K562 (cell line): Measurements from ENCODE around the gene ZNF106. TPM values are rescaled to one million over a fixed set of nuclear protein-coding genes. Genes with fewer than 3 reads are reported as not detected.

ENCODE experiments used
- ATAC-seq: fragments of 200-7000 bp; cut with Tn5 transposase; 3 replicates; pipeline ENCODE4 v1.9.1; 2020; ENCODE audit warnings: moderate library complexity
- BruUV-seq: library from RNA; stranded (reverse); fragments of 400-500 nt; replicated peaks from 2 replicates; lab custom pipeline; 2021; lab: Mats Ljungman, UMichigan
- CTCF ChIA-PET: fragments of 300-600 bp; formaldehyde crosslinking; extraction: SDS; loops from one replicate; lab custom pipeline; 2021; ENCODE audit warnings: low intra/inter-chr PET ratio; lab: Yijun Ruan, JAX
- POLR2A ChIA-PET: fragments of 300-600, 350-650 bp; sonication (Branson Sonifier 250); formaldehyde crosslinking; extraction: SDS; loops from one replicate; lab custom pipeline; 2021; ENCODE audit warnings: antibody characterized with exemption, inconsistent platforms; lab: Yijun Ruan, JAX
- DNase-seq, 4 experiments: peaks; one replicate each; pipeline versions ENCODE4 v3.0.0 to v3.0.0-alpha.2; 2011 to 2018; ENCODE audit warnings: low spot score in 3 of 4, mixed read lengths in 3 of 4; ENCODE audit errors: extremely low read depth in 1 of 4
- FAIRE-seq: peaks from 2 replicates; lab custom pipeline; 2011; peaks lifted over from hg19 to GRCh38; lab: Jason Lieb, UNC
- H2AFZ ChIP-seq: 2 replicates; pipeline ENCODE4 v1.6.0; 2011; ENCODE audit warnings: low read depth, low read length, control low read depth, inconsistent platforms
- H3K27ac ChIP-seq: fragments of 200-600 bp; 3 replicates; pipeline ENCODE4 v1.8.0; 2011; ENCODE audit warnings: low read depth, mild to moderate bottlenecking, control low read depth, inconsistent platforms, low read length, moderate library complexity, mixed read lengths; ENCODE audit errors: extremely low read depth
- H3K27me3 ChIP-seq, 2 experiments: fragments of 300-600 bp in 1 of 2; 2 replicates in 1 of 2; 3 replicates in 1 of 2; pipeline versions ENCODE4 v1.6.0 to v1.8.0; 2011; ENCODE audit warnings: inconsistent platforms in 2 of 2, low read length in 2 of 2, mild to moderate bottlenecking in 1 of 2, mixed read lengths in 1 of 2, moderate library complexity in 1 of 2; ENCODE audit not compliant: control insufficient read depth in 2 of 2, insufficient read depth in 2 of 2
- H3K36me3 ChIP-seq: fragments of 300-600 bp; 3 replicates; pipeline ENCODE4 v1.8.0; 2011; ENCODE audit warnings: mild to moderate bottlenecking, low read length, inconsistent platforms; ENCODE audit not compliant: control insufficient read depth, insufficient read depth
- H3K4me1 ChIP-seq, 2 experiments: fragments of 200-600 bp in 1 of 2; replicated peaks in 1 of 2; 2 replicates in 1 of 2; 3 replicates in 1 of 2; pipeline versions ENCODE4 v1.5.1 to v1.8.0; 2011; ENCODE audit warnings: inconsistent platforms in 2 of 2, low read length in 2 of 2, mild to moderate bottlenecking in 1 of 2, mixed read lengths in 1 of 2, moderate library complexity in 1 of 2; ENCODE audit not compliant: control insufficient read depth in 2 of 2, insufficient read depth in 2 of 2
- H3K4me2 ChIP-seq: 2 replicates; pipeline ENCODE4 v1.6.1; 2011; ENCODE audit warnings: low read length, control low read depth, inconsistent platforms, mixed read lengths; ENCODE audit not compliant: insufficient read depth
- H3K4me3 ChIP-seq: fragments of 200-600 bp; sonication (generic), shearing (Covaris generic); 2 replicates; pipeline ENCODE4 v1.5.1; 2016; ENCODE audit warnings: control low read depth, inconsistent platforms
- H3K79me2 ChIP-seq: fragments of 200-600 bp; 3 replicates; pipeline ENCODE4 v1.8.0; 2011; ENCODE audit warnings: low read length, inconsistent platforms; ENCODE audit not compliant: control insufficient read depth, insufficient read depth
- H3K9ac ChIP-seq, 2 experiments: 2 replicates each; pipeline versions ENCODE4 v1.6.0 to v1.6.1; 2011; ENCODE audit warnings: low read depth in 2 of 2, low read length in 2 of 2, control low read depth in 1 of 2, inconsistent platforms in 1 of 2, mild to moderate bottlenecking in 1 of 2, mixed read lengths in 1 of 2; ENCODE audit not compliant: insufficient read depth in 1 of 2
- H3K9me1 ChIP-seq: one replicate; pipeline ENCODE4 v1.6.0; 2011; ENCODE audit warnings: inconsistent platforms, mild to moderate bottlenecking, low read length, moderate library complexity; ENCODE audit not compliant: control insufficient read depth, insufficient read depth
- H3K9me3 ChIP-seq: replicated peaks from 2 replicates; pipeline ENCODE4 v1.5.1; 2011; ENCODE audit warnings: low read depth, low read length, inconsistent platforms; ENCODE audit not compliant: control insufficient read depth, insufficient read depth
- H4K20me1 ChIP-seq: replicated peaks from 2 replicates; pipeline ENCODE4 v1.6.1; 2011; ENCODE audit warnings: low read length, inconsistent platforms, mixed read lengths; ENCODE audit not compliant: control insufficient read depth, insufficient read depth
- E2F4 ChIP-seq: sonication (generic); formaldehyde crosslinking; IDR thresholded peaks from 2 replicates; pipeline ENCODE4 v1.8.0; 2022; ENCODE audit warnings: mild to moderate bottlenecking, low read depth, missing genetic modification reagents
- FIP1L1 ChIP-seq: fragments of 200-400 bp; formaldehyde crosslinking; IDR thresholded peaks from 2 replicates; pipeline ENCODE4 v1.6.1; 2018; ENCODE audit warnings: mild to moderate bottlenecking, low read depth, low read length; ENCODE audit not compliant: poor library complexity, severe bottlenecking
- FUS ChIP-seq: fragments of 200-400 bp; formaldehyde crosslinking; optimal IDR thresholded peaks from 2 replicates; pipeline ENCODE3; 2017; ENCODE audit warnings: low read depth, low read length
- HDAC6 ChIP-seq: IDR thresholded peaks from 2 replicates; pipeline ENCODE4 v1.6.1; 2012; ENCODE audit warnings: low read depth, mild to moderate bottlenecking, control low read depth, inconsistent platforms, low read length, moderate library complexity
- NKRF ChIP-seq: fragments of 450-650 bp; IDR thresholded peaks from 2 replicates; pipeline ENCODE4 v1.6.1; 2016; ENCODE audit warnings: borderline replicate concordance
- RBFOX2 ChIP-seq: fragments of 200-400 bp; formaldehyde crosslinking; IDR thresholded peaks from 2 replicates; pipeline ENCODE4 v1.6.1; 2017; ENCODE audit warnings: low read depth, mild to moderate bottlenecking, low read length, moderate library complexity
- SMAD3 ChIP-seq: fragments of 450-650 bp; formaldehyde crosslinking; conservative IDR thresholded peaks from 2 replicates; pipeline ENCODE4 v1.4.0; 2020; ENCODE audit warnings: mild to moderate bottlenecking
- SNIP1 ChIP-seq: fragments of 450-650 bp; IDR thresholded peaks from 2 replicates; pipeline ENCODE4 v1.7.1; 2017; ENCODE audit warnings: low read depth, mild to moderate bottlenecking
- SPI1 ChIP-seq: IDR thresholded peaks from 2 replicates; pipeline ENCODE4 v1.6.1; 2011; ENCODE audit warnings: low read depth, low read length, control low read depth, borderline replicate concordance
- TRIM28 ChIP-seq: fragments of 450-650 bp; IDR thresholded peaks from 2 replicates; pipeline ENCODE4 v1.6.1; 2017
- YBX1 ChIP-seq: fragments of 450-650 bp; IDR thresholded peaks from 2 replicates; pipeline ENCODE4 v1.7.1; 2016; ENCODE audit warnings: mild to moderate bottlenecking
- ZBTB34 ChIP-seq: fragments of 250-450 bp; sonication (Bioruptor Pico); IDR thresholded peaks from 2 replicates; pipeline ENCODE4 v1.8.0; 2021; ENCODE audit warnings: mild to moderate bottlenecking, moderate library complexity
- ZFX ChIP-seq: sonication (generic); formaldehyde crosslinking; IDR thresholded peaks from 2 replicates; pipeline ENCODE4 v1.8.0; 2022; ENCODE audit warnings: mild to moderate bottlenecking, missing genetic modification reagents, moderate library complexity
- ZNF121 ChIP-seq: sonication (generic); formaldehyde crosslinking; conservative IDR thresholded peaks from 2 replicates; pipeline ENCODE4 v1.8.0; 2022; ENCODE audit warnings: missing genetic modification reagents
- ZNF780A ChIP-seq: fragments of 250-450 bp; sonication (Bioruptor Pico); IDR thresholded peaks from 2 replicates; pipeline ENCODE4 v1.5.0; 2021; ENCODE audit warnings: mild to moderate bottlenecking
- WGBS: fragments of 100-300 bp; shearing (Covaris generic); methylation state at CpG from one replicate; pipeline ENCODE4 v1.1.6; 2016; ENCODE audit warnings: low coverage, mixed read lengths; ENCODE audit not compliant: insufficient coverage; ENCODE audit errors: missing lambda C conversion rate; 5-methylcytosine and 5-hydroxymethylcytosine counted together
- in situ Hi-C: fragments of 300-500 bp; cut with MboI; formaldehyde crosslinking; loops from 4 replicates; pipeline ENCODE4 v1.15.0; 2018; ENCODE audit warnings: inconsistent platforms, mixed read lengths
- intact Hi-C: fragments of 100-400 bp; cut with micrococcal nuclease; formaldehyde crosslinking; loops from 2 replicates; pipeline ENCODE4 v1.14.2; 2022
- polyA plus RNA-seq, 8 experiments: library from polyadenylated mRNA; depleted of rRNA in 4 of 8; stranded (reverse) in 5 of 8; unstranded in 3 of 8; fragments of >200 nt; fragmentation: Nextera tagmentation in 2 of 8; fragmentation: Illumina TruSeq in 1 of 8; extraction: Ambion mirVana in 2 of 8; extraction: Trizol in 1 of 8; gene quantifications; 2 replicates each; pipeline versions ENCODE4 v1.2.1 to v1.2.3, GENCODE V29; 2011 to 2014; ENCODE audit warnings: inconsistent platforms in 1 of 8, missing spikeins in 1 of 8
- total RNA-seq, 7 experiments: library from RNA; depleted of rRNA in 6 of 7; stranded (reverse); fragments of >200 nt in 6 of 7; fragmentation: Illumina TruSeq in 2 of 7; extraction: Trizol in 2 of 7; gene quantifications; 2 replicates each; pipeline versions ENCODE4 v1.2.1 to v1.2.3, GENCODE V29; 2011 to 2021; ENCODE audit warnings: low replicate concordance in 1 of 7

ZNF106 gene
- total and polyA plus RNA-seq, 9 of the 15 experiments (the other 6 are each of a cell fraction or from before 2014, with no cell fraction given): 14.4 to 55.3 (median 33.7) TPM

- no peak for TF ChIP-seq SNIP1
- TF ChIP-seq HDAC6: no peak
- TF ChIP-seq E2F4 (CRISPR knock-in tag): no peak
- TF ChIP-seq ZFX (CRISPR knock-in tag): no peak
- TF ChIP-seq FUS: no peak
- TF ChIP-seq SMAD3 (CRISPR knock-in tag): no peak
- TF ChIP-seq FIP1L1: no peak
These were observed 13.7 kb upstream of the ZNF106 start (continued) for GRCh38 chr15:42504631-42505030.

- Histone ChIP-seq H3K4me3 (no peak overlapping the region), H3K27me3 (no peaks in the 10 kb centered on the region), H3K36me3 (peaks cover 12% of the 10 kb centered on the region), H3K9me3 (no peaks in the 10 kb centered on the region), H3K9me1 (no peaks in the 10 kb centered on the region), H3K27ac (no peak overlapping the region), H3K4me2 (no peak overlapping the region), H3K79me2 (peaks cover 74% of the 10 kb centered on the region), H3K4me1 (peaks cover 22 to 32% of the 10 kb centered on the region in 2 experiments), H4K20me1 (no peaks in the 10 kb centered on the region), H3K9ac (no peak overlapping the region), H2AFZ (no peak overlapping the region)
- ChIA-PET CTCF (no interaction called here), POLR2A (interaction anchor here (3.1 kb wide), 1 partner anchor 9 kb away, joined by 13 read pairs; the partner anchor contains the start of gene SNAP23)
- BruUV-seq: no TSS peak
- ATAC-seq (no peak), FAIRE-seq (no peak), DNase-seq (no peak)
- intact Hi-C loops: loop anchor here (10.0 kb wide), 1 partner anchor 81 kb away; no protein-coding TSS in a partner anchor
- no peak for TF ChIP-seq TRIM28
- TF ChIP-seq RBFOX2: no peak
- TF ChIP-seq ZBTB34 (CRISPR knock-in tag): no peak
- TF ChIP-seq YBX1: no peak
- TF ChIP-seq ZNF780A (CRISPR knock-in tag): no peak
- peak; percentile 41; the same call in 1 of the 2 replicates for TF ChIP-seq SPI1
- TF ChIP-seq ZNF121 (CRISPR knock-in tag): peak; percentile 32
- TF ChIP-seq NKRF: no peak
- 90% methylated on average over 1 of the region's 1 CpG for WGBS
- in situ Hi-C loops: no loop called here
These were observed 12.9 kb upstream of the ZNF106 start for GRCh38 chr15:42503825-42504224.
